Measurements from ENCODE around the gene PXYLP1.

PXYLP1 gene

DNA sequence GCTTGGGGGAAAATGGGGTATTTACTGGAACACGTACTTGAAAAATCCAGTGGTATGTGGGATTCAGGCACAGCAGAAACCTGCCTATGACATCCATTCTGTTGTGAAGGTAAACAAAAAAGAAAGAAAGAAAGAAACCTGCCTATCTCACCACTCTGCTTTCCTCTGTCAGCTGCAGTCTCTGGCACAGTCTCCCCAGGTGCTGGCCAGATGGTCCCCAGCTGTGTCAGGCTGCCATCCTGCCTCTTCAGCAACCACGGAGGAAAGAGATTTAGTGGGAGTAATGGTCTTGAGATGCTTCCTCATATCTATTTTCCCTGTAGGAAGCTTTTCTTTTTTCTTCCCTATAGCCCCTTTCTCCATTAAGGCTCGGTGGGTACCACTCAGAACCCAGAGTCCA is 2.5 kb upstream of the PXYLP1 start:
- no peak for DNase-seq (ENCODE audit: low read depth)

DNA sequence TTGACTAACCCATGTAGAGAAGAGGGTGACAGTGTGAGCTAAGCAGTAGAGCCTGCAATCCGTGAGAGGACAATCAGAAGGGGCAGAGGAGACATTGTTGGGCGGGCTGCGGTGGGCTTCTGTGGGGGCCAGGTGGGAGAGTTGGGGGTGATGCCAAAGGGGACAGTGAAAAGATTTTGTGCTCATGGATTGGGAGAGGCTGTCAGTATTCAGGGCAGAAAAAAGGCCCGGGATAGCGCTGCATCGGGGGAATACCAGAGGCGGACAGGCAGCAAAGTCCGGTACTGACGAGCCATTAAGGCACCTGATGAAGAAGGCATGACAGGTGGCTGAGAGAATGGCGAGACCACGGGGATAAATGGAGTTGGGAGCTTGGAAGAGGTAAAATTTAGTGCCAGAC is 1.3 kb upstream of the PXYLP1 start:
- no peak for DNase-seq (ENCODE audit: low read depth)

DNA sequence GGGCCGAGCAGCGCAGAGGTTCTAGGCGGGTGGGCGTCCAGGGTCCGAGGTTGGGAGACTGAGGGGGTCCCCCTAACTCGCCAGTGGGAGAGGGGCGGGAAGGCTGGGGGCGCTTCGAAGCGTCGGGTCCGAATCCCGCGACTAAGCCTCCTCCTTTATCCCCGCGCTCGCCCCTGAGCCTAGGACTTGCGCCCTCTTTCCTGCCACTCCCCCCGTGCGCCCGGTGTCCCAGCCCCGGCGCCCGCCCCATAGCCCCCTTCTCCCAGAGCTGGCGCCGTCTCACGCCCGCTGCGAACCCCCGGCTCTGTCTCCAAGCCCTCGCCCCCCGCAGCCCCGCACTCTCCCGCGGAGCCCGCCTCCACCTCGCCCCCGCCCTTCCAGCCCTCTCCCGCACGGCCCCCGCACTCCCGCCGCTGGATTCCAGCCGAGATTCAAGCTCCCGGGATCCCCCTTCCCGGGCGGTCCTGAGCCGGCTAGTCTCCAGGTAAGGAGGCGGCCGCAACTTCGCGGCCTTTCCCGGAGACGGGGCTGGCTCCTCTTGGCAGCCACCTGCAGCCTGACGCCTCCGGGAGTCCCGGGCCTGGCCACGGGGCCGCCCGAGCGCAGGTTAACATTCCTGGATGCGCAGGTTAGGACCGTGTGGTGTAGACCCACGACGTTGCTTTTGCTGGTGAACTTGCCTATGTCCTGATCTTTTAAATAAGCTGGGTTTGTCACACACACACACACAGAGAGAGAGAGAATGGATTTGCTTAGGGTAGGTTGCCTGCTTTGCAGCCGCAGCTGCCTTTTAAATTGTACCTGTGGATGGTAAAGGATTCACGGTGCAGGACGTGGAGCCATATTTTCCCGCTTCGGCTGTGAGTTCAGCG is 563 bp downstream of the PXYLP1 start:
- DNase-seq (ENCODE audit: low read depth): no peak

GRCh38 chr3:141233457-141234161 is 2.0 kb downstream of the PXYLP1 start:
- no peak for DNase-seq (ENCODE audit: low read depth)

DNA sequence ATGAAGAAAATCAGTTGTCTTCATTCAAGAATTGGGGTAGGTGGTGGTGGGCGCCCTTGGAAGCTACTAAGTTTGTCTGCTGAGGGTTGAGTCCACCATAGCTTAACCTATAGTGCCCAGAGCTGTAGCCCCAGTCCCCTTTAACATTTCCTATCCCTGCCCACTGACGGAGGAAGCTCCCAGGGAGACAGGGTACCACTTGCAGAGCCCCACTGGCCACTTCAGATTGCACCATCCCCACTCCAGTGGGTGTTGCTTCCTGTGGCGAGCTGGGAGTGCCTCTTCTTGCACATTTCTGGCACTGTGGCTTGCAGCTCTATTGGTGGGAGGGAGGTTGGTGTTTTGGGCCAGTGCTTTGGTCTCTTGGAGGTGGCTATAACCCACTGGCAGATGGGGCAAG is 2.7 kb downstream of the PXYLP1 start:
- no peak for DNase-seq (ENCODE audit: low read depth)

- DNase-seq (ENCODE audit: low read depth): no peak
Measured at GRCh38 chr3:141235661-141236171, 4.1 kb downstream of the PXYLP1 start.

- DNase-seq (ENCODE audit: low read depth): no peak
Measured at GRCh38 chr3:141236361-141236760, 4.7 kb downstream of the PXYLP1 start.

DNA sequence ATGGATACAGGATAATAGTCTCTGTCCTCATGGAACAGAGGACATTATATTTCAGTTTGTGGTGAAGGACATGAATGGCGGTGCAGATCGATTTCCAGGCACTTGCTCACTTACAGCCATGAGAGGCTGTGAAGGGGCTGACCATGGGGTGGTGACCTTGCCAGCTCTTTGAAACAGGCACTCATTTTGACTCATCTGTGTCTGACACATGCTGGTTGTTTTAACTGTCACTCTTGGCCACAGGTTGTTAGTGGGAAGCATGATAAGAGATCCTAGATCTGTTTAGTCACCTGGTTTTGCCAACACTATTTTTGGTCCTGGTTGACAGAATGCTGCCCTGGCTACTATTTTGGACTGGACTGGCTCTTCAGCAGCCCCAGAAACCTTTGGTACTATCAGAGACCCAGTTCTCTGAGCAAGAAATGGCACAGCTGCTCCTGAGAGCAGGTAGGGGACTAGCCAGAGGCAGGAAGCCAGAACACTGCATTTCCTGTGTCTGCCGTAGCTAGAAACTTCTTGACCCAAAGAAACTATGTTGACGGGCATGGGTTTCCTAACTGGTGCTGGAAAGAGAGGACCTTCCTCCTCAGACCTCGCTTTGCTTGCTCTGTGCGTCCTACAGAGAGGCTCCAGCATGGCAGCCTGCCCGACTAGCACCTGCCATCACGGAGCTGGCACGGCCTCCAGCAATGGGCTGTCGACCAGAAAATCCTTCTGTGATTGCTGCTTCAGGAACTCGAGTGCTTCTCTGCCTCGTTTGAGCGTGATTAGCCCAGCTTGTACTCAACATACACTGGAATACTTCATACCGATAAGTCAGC is 6.3 kb downstream of the PXYLP1 start:
- DNase-seq (ENCODE audit: low read depth): no peak

GRCh38 chr3:141239511-141240281 is 8.1 kb downstream of the PXYLP1 start:
- DNase-seq (ENCODE audit: low read depth): no peak

DNA sequence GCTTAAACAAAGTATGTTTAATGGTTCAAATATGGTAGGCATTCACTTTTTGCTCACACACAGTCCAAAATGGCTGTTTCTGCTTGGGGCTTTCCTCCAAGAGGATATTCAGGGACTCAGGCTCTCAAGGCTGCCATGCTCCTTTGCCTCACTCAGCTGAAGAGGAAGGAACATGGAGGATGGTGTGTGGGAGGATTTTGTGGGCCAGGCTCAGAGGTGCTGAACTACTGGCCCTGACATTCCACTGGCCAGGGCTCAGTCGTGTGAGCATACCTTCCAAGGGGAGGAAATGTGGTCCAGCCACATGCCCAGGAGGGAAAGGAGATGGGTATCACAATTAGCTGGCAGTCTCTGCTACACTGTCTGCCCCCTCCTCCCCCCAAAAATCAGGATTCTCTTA is 8.7 kb downstream of the PXYLP1 start:
- DNase-seq (ENCODE audit: low read depth): no peak

- DNase-seq (ENCODE audit: low read depth): no peak
Measured at GRCh38 chr3:141240687-141241615, 9.3 kb downstream of the PXYLP1 start.

- no peak for DNase-seq (ENCODE audit: low read depth)
Measured at GRCh38 chr3:141241616-141242376, 10.2 kb downstream of the PXYLP1 start.

DNA sequence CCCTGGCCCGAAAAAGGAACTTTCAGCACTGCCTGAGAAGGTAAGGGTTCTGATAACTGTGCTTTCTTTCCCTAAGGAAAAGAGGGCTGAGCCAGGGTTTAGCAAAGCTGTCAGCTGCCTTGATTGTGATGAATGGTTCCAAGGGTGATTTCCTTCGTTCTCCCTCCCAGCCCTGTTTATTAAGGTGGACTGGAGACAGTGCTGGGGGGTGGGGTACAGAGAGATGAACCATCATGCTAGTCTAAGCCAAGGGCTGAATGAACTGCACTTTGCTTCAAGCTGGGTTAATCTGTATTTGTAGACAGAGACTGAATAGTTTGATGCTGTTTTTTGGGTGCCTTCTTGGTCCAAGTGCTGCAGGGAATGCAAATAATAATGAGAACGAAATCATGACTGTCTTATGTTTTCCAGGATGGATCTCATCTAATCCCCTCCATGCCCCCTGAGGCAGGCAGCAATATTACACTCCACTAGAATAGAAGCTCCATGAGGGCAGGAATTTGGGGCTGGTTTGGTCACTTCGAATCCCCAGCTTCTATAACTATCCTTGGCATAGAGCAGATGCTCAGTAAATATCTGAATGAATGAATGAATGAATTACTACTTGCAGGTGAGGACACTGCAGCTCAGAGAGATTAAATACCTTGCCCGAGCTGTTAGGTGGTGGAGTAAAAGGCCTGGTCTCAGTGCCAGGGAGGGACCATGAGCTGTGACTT is 10.9 kb downstream of the PXYLP1 start:
- DNase-seq (ENCODE audit: low read depth): no peak

DNA sequence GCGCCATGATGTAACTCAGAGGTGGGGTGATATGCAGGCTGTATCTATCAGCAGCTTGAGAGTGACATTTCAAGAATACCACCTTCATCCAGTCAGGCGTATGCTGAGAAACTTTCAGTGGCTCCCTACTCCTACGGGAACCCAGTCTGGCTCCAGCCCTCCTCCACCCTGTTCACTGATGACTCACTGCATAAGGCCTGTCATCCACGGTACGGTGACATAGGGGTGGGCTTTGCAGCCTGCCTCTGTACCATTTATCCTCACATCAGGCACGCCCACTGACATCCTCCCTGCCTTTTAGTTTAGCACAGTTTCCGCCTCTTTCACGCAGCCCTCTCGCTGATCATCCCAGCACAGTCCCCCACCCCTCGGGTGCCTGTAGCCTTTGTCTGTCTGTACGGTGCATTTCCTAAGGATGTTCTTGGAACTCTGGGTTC is 11.7 kb downstream of the PXYLP1 start:
- DNase-seq (ENCODE audit: low read depth): peak; percentile 38

DNA sequence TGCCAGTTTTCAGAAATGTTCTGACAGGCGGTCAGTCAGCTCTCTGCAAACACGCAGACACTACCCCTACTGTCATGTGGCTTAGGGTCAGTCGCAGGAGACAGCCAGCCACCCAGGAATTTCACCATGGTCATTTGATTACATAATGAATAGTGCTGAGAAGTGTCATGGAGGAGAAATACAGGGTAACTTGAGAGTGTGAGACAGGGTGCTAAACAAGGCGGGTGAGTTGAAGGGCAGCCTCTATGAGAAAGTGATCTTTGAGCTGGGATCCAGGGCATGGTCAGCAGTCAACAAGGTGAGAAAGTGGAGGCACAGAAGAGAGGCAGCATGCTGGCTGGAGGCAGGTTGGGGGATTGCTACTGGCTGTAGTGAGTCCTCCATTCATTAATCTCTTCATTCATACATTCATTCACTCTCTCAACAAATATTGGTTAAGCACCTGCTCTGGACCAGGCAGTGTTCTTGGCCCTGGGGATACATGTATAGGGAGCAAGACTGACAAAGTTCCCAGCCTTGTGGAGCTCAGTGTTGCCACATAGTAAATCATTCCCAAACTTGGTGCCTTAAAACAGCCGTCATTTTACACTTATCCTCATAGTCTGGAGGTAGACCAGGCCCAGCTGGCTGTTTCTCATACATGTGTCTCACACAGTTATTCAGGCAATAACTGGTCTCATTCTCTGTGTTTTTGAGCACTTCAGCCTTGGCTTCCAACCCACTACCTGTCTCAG is 14.8 kb downstream of the PXYLP1 start:
- no peak for DNase-seq (ENCODE audit: low read depth)

DNA sequence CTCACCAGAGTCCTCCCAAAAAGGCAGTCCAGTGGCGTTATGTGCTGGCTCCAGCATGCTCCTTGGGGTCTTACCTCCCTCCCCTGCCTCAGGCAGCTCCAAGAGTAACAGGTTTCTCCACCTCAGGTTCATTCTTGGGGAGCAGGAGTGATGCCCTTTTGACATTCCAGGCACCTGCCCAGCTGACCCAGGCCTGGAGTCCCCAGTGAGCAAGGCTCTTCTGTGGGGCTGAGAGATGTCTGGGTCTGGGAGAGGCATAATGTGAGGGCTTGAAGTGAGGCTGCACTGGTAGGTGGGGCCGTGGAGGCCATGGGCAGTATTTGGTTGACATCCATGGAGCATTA is 15.3 kb downstream of the PXYLP1 start:
- no peak for DNase-seq (ENCODE audit: low read depth)

GRCh38 chr3:141248064-141248463 is 16.4 kb downstream of the PXYLP1 start:
- DNase-seq (ENCODE audit: low read depth): no peak

- no peak for DNase-seq (ENCODE audit: low read depth)
Measured at GRCh38 chr3:141249041-141249440, 17.4 kb downstream of the PXYLP1 start.
